NCI-H1436 (cell line): ENCODE measurements around the gene ARHGAP25.

Experiments used
- DNase-seq: peaks from one replicate; lab custom pipeline; 2025; lab: John Stamatoyannopoulos, UW

Gene ARHGAP25

DNA sequence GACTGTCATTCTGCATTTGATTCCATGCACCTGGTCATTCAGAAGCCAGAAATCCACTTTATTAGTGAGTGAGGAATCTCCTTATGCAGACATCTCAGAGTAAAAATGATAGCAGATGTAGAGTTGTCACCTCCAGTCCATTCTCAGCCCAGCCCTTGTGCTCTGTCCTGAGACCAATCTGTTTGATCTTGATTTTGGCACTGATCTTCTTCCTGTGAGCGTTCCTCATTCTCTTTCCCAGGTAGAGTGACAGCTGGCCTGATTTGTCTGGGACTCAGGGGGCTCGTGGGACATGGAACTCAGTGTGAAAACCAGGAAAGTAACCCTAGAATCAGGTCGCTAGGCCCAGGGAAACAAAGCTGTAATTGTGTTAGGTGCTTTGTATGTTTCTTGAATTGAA, 8.9 kb downstream of the ARHGAP25 start:
- no peak for DNase-seq

- no peak for DNase-seq
Measured at GRCh38 chr2:68744366-68744912, 9.8 kb downstream of the ARHGAP25 start.

- DNase-seq: no peak
Measured at GRCh38 chr2:68745006-68745405, 10.4 kb downstream of the ARHGAP25 start.

- no peak for DNase-seq
Measured at GRCh38 chr2:68746408-68746807, 11.8 kb downstream of the ARHGAP25 start.

GRCh38 chr2:68747413-68747812, 12.8 kb downstream of the ARHGAP25 start:
- DNase-seq: no peak

GRCh38 chr2:68747900-68748299, 13.3 kb downstream of the ARHGAP25 start:
- DNase-seq: no peak

DNA sequence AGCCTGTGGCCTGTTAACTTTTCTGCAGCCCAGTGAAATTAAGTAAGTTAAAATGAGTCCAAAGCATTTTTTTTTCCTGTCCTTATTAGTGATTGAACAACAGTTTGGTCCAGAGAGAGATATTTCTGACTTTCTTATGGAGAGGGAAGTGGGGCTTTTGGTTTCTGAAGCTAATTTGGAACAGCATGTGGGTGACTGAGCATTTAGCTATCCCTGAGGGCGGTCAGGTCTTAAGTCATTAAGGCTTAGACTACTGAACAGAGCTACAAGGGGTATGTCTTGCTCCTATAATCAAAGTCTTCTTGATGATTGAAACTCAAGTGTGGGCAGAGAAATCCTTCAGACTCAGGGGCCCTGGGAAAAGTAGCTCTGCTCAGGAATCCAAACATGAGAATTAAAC, 14.0 kb downstream of the ARHGAP25 start:
- no peak for DNase-seq

DNA sequence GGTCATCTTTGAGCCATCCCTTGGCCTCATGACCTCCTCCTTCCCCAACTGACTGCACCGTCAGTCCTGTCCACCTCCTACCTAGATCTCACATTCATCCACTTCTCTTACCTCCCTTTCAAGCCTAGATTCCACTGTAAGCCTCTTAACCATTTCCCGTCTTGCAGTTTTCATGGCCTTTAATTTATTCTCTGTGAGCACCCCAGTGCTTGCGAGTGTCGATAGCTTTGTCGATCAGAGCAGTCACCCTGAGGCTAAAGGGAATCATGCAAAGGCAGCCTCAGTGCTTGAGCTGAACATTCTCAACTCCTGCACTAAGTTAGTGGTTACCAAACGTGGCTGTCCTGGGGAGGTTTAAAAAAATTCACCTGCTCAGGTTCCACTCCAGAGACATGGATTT, 14.7 kb downstream of the ARHGAP25 start:
- DNase-seq: no peak

DNA sequence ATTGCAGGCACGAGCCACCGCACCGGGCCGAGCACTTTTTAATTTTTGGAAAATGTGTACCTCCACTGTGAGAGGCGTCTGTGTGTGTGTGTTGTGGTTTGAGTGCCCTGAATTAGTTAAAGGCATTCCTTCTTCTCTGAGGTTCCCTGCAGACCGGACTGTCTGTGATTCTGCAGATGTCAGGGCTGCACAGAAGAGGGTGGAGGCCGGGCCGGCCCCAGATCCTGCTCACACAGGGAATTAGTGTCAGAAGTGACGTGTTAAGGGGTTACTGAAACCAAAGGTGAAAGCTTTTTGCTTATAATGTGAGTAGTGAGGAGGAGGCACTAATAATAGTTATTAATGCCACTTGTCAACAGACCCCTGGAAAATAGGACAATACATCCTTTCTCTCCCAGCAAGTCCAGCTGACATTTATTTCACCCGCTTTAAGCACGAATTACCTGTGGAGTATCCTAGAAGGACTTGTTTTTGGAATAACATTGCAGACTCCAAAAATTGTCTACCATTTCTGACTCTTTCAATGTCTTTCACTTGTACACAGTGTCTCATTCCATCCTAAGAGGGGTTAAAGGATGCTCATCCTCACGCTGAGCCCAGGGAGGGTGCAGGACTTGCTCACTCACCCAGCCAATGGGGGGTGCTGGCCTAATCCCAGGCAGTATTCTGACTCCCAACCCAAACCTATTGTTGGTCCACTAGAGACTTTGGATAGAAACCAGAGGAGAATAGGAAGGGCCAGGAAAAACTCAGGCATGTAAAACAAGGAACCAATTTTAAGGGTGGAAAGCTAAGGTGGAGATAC, 16.2 kb downstream of the ARHGAP25 start:
- DNase-seq: no peak

- DNase-seq: peak; percentile 76
Measured at GRCh38 chr2:68751397-68752339, 17.1 kb downstream of the ARHGAP25 start.

DNA sequence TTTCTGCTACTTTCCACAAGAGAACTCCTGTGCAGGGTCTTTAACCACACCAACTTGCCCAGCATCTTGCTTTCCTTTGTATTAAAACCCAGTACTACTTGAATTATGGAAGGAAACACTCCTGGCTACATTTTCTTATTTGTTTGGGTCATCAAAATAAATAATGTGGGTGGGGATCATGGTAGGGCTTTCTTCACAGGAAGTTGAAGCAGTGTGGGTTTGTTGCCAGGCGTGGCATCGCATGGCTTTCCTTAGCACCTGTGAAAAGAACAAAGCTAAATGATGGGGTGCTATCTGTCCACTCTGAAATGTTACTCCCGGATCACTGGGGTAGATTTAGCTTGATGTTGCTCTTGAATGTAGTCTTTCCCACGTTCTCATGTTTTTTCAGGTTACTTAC, 18.7 kb downstream of the ARHGAP25 start:
- no peak for DNase-seq

DNA sequence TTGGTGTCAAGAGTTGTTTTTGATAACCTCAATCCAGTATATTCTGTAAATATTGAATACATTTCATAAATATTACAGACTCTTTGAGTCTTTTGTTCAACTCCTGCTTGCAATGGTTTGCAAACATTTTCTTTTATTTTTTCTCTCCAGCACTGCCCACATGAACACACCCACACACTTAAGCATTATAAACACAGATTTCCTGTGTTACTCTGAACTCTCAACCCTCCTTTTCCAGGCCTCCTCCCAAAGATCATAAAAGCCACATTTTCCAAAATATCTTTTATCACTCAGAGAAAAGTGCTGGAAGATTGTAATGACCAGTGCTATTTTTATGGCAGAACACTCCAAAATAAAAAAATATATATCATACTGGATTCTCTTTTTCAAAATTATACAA, 20.5 kb downstream of the ARHGAP25 start:
- no peak for DNase-seq

- DNase-seq: no peak
Measured at GRCh38 chr2:68756178-68756577, 21.6 kb downstream of the ARHGAP25 start.

DNA sequence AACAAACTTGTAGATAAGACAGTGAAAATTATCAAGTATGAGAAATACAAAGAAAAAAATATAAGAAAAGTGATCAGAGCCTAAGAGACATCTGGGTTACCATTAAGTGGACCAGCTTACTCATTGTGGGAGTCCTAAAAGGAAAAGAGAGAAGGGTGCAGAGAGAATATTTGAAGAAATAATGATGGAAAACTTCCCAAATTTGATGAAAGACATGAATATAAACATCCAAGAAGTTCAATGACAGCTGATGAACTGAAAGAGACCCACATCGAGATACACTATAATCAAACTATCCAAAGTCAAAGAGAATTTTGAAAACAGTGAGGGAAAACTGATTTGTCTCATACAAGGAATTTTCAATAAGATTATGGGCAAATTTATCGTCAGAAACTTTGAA, 22.5 kb downstream of the ARHGAP25 start:
- no peak for DNase-seq

DNA sequence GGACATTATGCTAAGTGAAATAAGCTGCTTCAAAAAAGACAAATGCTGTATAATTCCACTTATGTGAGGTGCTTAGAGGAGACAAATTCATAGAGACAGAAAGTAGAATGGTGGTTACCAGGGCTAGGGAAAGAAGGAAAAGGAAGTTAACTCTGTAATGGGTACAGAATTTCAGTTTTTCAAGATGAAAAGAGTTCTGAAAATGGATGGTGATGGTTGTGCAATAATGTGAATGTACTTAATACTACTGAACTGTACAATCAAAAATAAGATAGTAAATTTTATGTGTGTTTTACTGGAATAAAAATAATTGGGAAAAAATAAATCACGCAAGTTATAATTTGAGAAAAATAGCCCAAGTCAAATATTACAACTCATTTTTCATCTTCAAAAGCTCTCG, 27.5 kb downstream of the ARHGAP25 start:
- DNase-seq: no peak

DNA sequence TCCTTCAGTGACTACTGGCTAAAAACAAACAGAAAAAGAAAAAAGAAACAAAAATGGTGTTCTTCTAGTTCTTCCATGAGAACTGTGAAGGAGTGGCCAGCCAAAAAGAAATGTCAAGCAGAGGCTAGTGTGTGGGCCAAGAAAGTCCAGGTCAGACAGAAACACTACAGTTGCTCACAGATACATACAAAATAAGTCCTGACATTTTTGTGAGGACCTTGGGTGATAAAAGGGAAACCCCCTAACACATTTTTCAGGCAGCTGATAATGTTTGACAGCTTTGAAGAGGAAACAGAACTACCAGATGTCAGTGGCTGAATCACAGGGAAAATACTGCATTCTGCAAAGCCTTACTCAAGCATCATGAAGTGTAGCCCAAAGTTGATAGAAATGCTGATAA, 28.1 kb downstream of the ARHGAP25 start:
- DNase-seq: no peak

DNA sequence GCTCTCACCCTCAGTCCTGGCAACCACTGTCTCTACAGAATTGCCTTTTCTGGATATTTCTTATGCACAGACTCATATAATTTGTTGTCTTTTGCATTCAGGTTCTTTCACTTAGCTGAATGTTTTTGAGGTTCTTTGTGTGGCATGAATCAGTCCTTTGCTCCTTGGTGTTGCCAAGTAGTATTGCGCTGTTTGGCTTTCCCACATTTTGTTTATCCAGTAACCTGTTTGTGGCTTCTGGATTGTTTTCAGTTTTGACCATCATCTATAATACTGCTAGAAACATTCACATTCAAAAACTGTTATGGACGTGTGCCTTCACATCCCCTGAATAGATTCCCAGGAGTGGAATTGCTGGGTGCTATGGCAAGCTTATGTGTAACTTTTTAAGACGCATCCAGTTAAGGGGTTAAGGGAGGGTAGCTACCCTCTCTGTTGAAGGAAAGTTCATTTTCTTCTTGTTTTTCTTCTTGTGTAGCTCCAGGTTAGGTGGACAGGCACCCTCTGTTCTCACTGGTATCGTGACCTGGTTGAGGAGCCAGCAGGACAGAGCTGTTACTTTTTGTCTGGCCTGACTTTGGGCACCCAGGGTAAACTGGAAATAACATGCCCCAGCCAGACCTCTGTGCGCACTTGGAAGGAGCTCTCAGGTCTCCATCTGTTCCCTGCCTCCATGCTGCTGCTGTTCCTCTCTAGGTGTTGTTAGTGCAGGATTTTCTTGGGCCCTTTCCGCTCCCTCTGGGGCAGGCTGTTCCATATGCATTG, 29.6 kb downstream of the ARHGAP25 start:
- no peak for DNase-seq

GRCh38 chr2:68764806-68765311, 30.2 kb downstream of the ARHGAP25 start:
- DNase-seq: no peak

GRCh38 chr2:68765739-68766375, 31.2 kb downstream of the ARHGAP25 start:
- no peak for DNase-seq

- no peak for DNase-seq
Measured at GRCh38 chr2:68766376-68766845, 31.8 kb downstream of the ARHGAP25 start.
